Breast epithelium (tissue), 4 donors: ENCODE results near the gene IRF3. TPM values are rescaled to one million over a fixed set of nuclear protein-coding genes. Genes with fewer than 3 reads are reported as not detected.

Source experiments
- DNase-seq, 2 donors: peaks; one replicate each; pipeline ENCODE4 v3.0.0-alpha.2; 2019; ENCODE audit warnings: low spot score in 2 of 2
- H3K27ac ChIP-seq, 2 donors: fragments of 200-600 bp; sonication (generic) in 1 of 2; one replicate each; pipeline ENCODE4 v1.5.1; 2016 to 2019; ENCODE audit warnings: mild to moderate bottlenecking in 1 of 2
- H3K27me3 ChIP-seq, 2 donors: fragments of 200-600 bp; sonication (generic) in 1 of 2; one replicate each; pipeline versions ENCODE4 v1.5.1 to v1.6.0; 2017 to 2019; ENCODE audit warnings: control low read depth in 1 of 2, mild to moderate bottlenecking in 1 of 2
- H3K36me3 ChIP-seq: fragments of 200-600 bp; one replicate; pipeline ENCODE4 v1.5.1; 2019
- H3K4me1 ChIP-seq, 2 donors: fragments of 200-600 bp; sonication (generic); one replicate each; pipeline ENCODE4 v1.5.1; 2016 to 2019; ENCODE audit warnings: control low read depth in 1 of 2
- H3K4me3 ChIP-seq, 3 donors: fragments of 200-600 bp; sonication (generic); 1 replicate in 2 of 3; 2 replicates in 1 of 3; pipeline ENCODE4 v1.5.1; 2016 to 2019; ENCODE audit warnings: mild to moderate bottlenecking in 3 of 3, moderate library complexity in 2 of 3
- H3K9me3 ChIP-seq, 2 donors: fragments of 200-600 bp; sonication (generic) in 1 of 2; one replicate each; pipeline ENCODE4 v1.5.1; 2016 to 2019; ENCODE audit warnings: control low read depth in 1 of 2
- CTCF ChIP-seq, 3 donors: fragments of 450-650 bp; IDR thresholded peaks; one replicate each; pipeline ENCODE4 v1.5.1; 2016 to 2017; ENCODE audit warnings: antibody characterized with exemption in 3 of 3, mild to moderate bottlenecking in 3 of 3, moderate library complexity in 3 of 3
- POLR2A ChIP-seq: fragments of 450-650 bp; IDR thresholded peaks from one replicate; pipeline ENCODE4 v1.6.1; 2016; ENCODE audit warnings: antibody characterized with exemption, mild to moderate bottlenecking, moderate library complexity
- POLR2AphosphoS5 ChIP-seq, 3 donors: sonication (generic); formaldehyde crosslinking; IDR thresholded peaks; one replicate each; pipeline ENCODE4 v1.6.1; 2017; ENCODE audit warnings: antibody characterized with exemption in 3 of 3
- intact Hi-C: fragments of 100-400 bp; cut with DNase I; formaldehyde crosslinking; loops from one replicate; pipeline ENCODE4 v1.15.1; 2023; ENCODE audit warnings: low total_unique reads
- total RNA-seq, 3 donors: library from RNA; depleted of rRNA; stranded (reverse); fragments of >200 nt; gene quantifications; one replicate each; pipeline ENCODE4 v1.1.0, GENCODE V29; 2016

The IRF3 gene
- 100 to 1,000 TPM in 1 of 3 donors, 10 to 100 TPM in 2; 39.7 to 100 (median 52.4) TPM for total RNA-seq

DNA sequence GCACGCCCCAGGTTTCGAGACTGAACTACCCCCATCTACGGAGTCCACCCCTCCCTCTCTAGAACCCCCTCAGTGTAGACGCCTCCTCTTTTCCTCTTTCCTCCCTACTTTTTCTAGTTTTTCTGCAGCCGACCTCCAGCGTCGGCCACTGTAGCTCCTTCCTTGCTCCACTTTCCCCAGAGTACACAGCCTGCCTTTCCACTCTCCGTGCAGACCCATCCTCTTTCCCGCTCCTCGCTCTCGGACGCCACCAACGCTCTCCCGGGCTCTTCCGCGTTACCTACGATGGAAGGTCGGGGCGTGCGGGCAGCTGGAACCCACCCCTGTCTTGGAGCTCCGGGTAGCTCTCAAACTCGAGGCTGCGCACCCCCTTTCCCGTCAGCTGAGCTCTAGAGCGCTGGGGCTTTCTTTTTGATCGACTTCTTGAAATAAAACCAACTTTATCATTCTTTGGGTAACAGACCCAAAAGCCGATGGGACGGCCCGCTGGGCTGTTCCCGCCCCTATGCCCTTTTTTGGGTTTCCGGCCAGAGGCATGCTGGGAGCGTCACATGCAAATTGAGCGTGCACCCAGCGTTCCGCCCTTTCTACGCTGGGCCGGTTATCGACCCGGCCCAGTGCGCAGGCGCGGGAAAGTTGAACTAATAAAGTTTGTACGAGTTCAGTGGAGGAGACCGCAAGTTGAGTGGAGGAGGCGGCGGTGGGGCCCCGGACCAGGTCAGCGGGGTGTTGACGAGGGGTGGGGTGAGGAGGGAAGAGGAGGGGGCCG lies at the start of gene IRF3, which contains the start of gene BCL2L12:
Gene IRF3, minus strand, starts transcription at position 507 of the 769 bp plus-strand sequence. CDS start 1,019 bp downstream, outside the sequence.
Gene BCL2L12, plus strand, starts transcription at position 583 of the 769 bp plus-strand sequence. CDS start 760 bp downstream, outside the sequence.
- Histone ChIP-seq H3K36me3 (no peaks in the 10 kb centered on the region), H3K27ac (peak within 1 kb of the TSS; percentile 88 to 93), H3K4me3 (peak within 1 kb of the TSS; percentile 70 to 79 (median 77)), H3K27me3 (no peaks in the 10 kb centered on the region), H3K4me1 (peaks cover 6 to 7% of the 10 kb centered on the region in 2 donors), H3K9me3 (no peaks in the 10 kb centered on the region)
- DNase-seq = peak; percentile 95 to 97
- intact Hi-C loops = loop anchor here (10.0 kb wide), 1 partner anchor 171 kb away; the partner anchor contains the start of gene RPS11
- TF ChIP-seq POLR2A (peak; percentile 77), POLR2AphosphoS5 (IDR thresholded peaks at IDR 0.05) (peak; percentile 67 to 85 (median 80)), CTCF (IDR thresholded peaks at IDR 0.05) (no peak)

DNA sequence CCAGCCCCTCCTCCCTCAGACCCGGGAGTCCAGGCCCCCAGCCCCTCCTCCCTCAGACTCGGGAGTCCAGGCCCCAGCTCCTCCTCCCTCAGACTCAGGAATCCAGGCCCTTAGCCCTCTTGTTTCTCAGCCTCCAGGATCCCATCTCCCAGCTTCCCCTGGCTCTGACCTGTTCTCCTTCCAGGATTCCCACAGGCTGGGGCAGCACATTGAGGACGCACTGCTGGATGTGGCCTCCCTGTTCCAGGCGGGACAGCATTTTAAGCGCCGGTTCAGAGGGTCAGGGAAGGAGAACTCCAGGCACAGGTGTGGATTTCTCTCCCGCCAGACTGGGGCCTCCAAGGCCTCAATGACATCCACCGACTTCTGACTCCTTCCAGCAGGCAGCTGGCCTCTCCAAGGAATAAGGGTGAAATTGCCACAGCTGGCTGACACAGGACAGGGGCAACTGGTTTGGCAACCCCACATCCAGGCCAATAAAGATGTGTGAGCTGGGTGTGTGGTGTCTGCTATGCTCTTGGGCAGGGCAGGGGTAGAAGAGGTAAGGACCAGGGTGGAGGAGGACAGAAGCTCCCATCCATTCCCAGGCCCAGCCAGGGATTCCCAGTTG lies 47.7 kb upstream of the IRF3 start:
- H3K27ac ChIP-seq = no peak overlapping the region
- no peaks in the 10 kb centered on the region for H3K4me1 ChIP-seq
- H3K4me3 ChIP-seq = no peak overlapping the region
- no peaks in the 10 kb centered on the region for H3K9me3 ChIP-seq
- no peaks in the 10 kb centered on the region for H3K27me3 ChIP-seq
- TF ChIP-seq POLR2A = no peak
- H3K36me3 ChIP-seq = no peaks in the 10 kb centered on the region
- DNase-seq = no peak
- intact Hi-C loops = no loop called here

- Histone ChIP-seq H3K4me3 (peak overlapping the region in 2 of 3 donors; percentile 23 to 49), H3K4me1 (no peaks in the 10 kb centered on the region), H3K27ac (peak overlapping the region in 1 of 2 donors; percentile 38), H3K9me3 (no peaks in the 10 kb centered on the region), H3K27me3 (no peaks in the 10 kb centered on the region), H3K36me3 (no peaks in the 10 kb centered on the region)
- TF ChIP-seq POLR2AphosphoS5 (IDR thresholded peaks at IDR 0.05) (no peak), CTCF (IDR thresholded peaks at IDR 0.05) (no peak), POLR2A (no peak)
- intact Hi-C loops = no loop called here
- DNase-seq = peak in 1 of 2 donors; percentile 39
Observed at GRCh38 chr19:49712397-49712859, 46.8 kb upstream of the IRF3 start.

- no peaks in the 10 kb centered on the region for H3K4me1 ChIP-seq
- no peaks in the 10 kb centered on the region for H3K36me3 ChIP-seq
- intact Hi-C loops = no loop called here
- H3K27me3 ChIP-seq = no peaks in the 10 kb centered on the region
- DNase-seq = no peak
- no peak overlapping the region for H3K4me3 ChIP-seq
- H3K9me3 ChIP-seq = no peaks in the 10 kb centered on the region
- no peak overlapping the region for H3K27ac ChIP-seq
- TF ChIP-seq POLR2AphosphoS5 (IDR thresholded peaks at IDR 0.05) = no peak
Observed at GRCh38 chr19:49710372-49710951, 44.8 kb upstream of the IRF3 start.

- Histone ChIP-seq H3K36me3 (no peaks in the 10 kb centered on the region), H3K27me3 (no peaks in the 10 kb centered on the region), H3K4me3 (no peak overlapping the region), H3K9me3 (no peaks in the 10 kb centered on the region), H3K4me1 (no peaks in the 10 kb centered on the region), H3K27ac (no peak overlapping the region)
- no peak for TF ChIP-seq POLR2AphosphoS5 (IDR thresholded peaks at IDR 0.05)
- no peak for TF ChIP-seq CTCF (IDR thresholded peaks at IDR 0.05)
- TF ChIP-seq POLR2A = no peak
- intact Hi-C loops = loop anchor here (2.0 kb wide), 1 partner anchor 27 kb away; no protein-coding TSS in a partner anchor
- DNase-seq = no peak
Observed at GRCh38 chr19:49705919-49706318, 40.3 kb upstream of the IRF3 start.
